Upper lobe of left lung (tissue), 6 donors: ENCODE results near the gene CHPT1. TPM values are rescaled to one million over a fixed set of nuclear protein-coding genes. Genes with fewer than 3 reads are reported as not detected.

ENCODE experiments used
- ATAC-seq, 2 donors: fragments of 200-7000 bp; cut with Tn5 transposase; one replicate each; pipeline ENCODE4 v1.9.1; 2022; ENCODE audit warnings: mild to moderate bottlenecking in 2 of 2, moderate library complexity in 2 of 2; ENCODE audit not compliant: low FRiP score in 2 of 2
- DNase-seq, 2 donors: peaks; one replicate each; pipeline ENCODE4 v3.0.0-alpha.2; 2019 to 2020
- H3K27ac ChIP-seq, 4 donors: fragments of 200-600 bp; sonication (generic); one replicate each; pipeline ENCODE4 v1.5.1; 2016 to 2019
- H3K27me3 ChIP-seq, 4 donors: fragments of 200-600 bp; sonication (generic); one replicate each; pipeline ENCODE4 v1.5.1; 2017 to 2019
- H3K36me3 ChIP-seq, 4 donors: fragments of 200-600 bp; sonication (generic); one replicate each; pipeline ENCODE4 v1.5.1; 2016 to 2019
- H3K4me1 ChIP-seq, 4 donors: fragments of 200-600 bp; sonication (generic); one replicate each; pipeline ENCODE4 v1.5.1; 2018 to 2019
- H3K4me3 ChIP-seq, 4 donors: fragments of 200-600 bp; sonication (generic); one replicate each; pipeline ENCODE4 v1.5.1; 2017 to 2019; ENCODE audit warnings: mild to moderate bottlenecking in 2 of 4, moderate library complexity in 1 of 4
- H3K9me3 ChIP-seq, 4 donors: fragments of 200-600 bp; sonication (generic); one replicate each; pipeline ENCODE4 v1.5.1; 2018 to 2019
- CTCF ChIP-seq, 6 experiments: fragments of 450-650 bp in 4 of 6; fragments of 200-600 bp in 2 of 6; sonication (generic) in 2 of 6; IDR thresholded peaks; one replicate each; pipeline ENCODE4 v1.5.1; 2016 to 2019; ENCODE audit warnings: antibody characterized with exemption in 6 of 6
- EP300 ChIP-seq, 4 donors: sonication (generic); formaldehyde crosslinking; IDR thresholded peaks; one replicate each; pipeline ENCODE4 v1.5.1; 2017; ENCODE audit warnings: antibody characterized with exemption in 4 of 4, control low read depth in 2 of 4
- POLR2A ChIP-seq, 4 donors: fragments of 450-650 bp; IDR thresholded peaks; one replicate each; pipeline ENCODE4 v1.5.1; 2016 to 2017; ENCODE audit warnings: antibody characterized with exemption in 4 of 4, mild to moderate bottlenecking in 2 of 4
- POLR2AphosphoS5 ChIP-seq, 2 donors: sonication (generic); formaldehyde crosslinking; IDR thresholded peaks; one replicate each; pipeline ENCODE4 v1.5.1; 2017; ENCODE audit warnings: antibody characterized with exemption in 2 of 2
- WGBS, 2 donors: methylation state at CpG; one replicate each; pipeline ENCODE4 v1.1.5; 2017 to 2018; 5-methylcytosine and 5-hydroxymethylcytosine counted together
- total RNA-seq, 6 donors: library from RNA; depleted of rRNA in 4 of 6; stranded (reverse); fragments of >200 nt in 4 of 6; gene quantifications; one replicate each; pipeline versions ENCODE4 v1.1.0 to v1.2.1, GENCODE V29; 2016 to 2021
- donor health status: DM: no; HTN: no; CAD: no; lungs with moderate emphysema.
- donor health status: DM: no; HTN: yes; CAD: no; lungs with severe emphysema.

The CHPT1 gene
- total RNA-seq, 6 donors from 2014 or later, result 52.5 to 262 (median 113) TPM

- DNase-seq (no peak), ATAC-seq (no peak)
- no peak overlapping the region for H3K4me3 ChIP-seq
- H3K36me3 ChIP-seq, result peaks cover 4 to 72% (median 40%) of the 10 kb centered on the region in 4 donors
- H3K27me3 ChIP-seq, result no peaks in the 10 kb centered on the region
- no peaks in the 10 kb centered on the region for H3K4me1 ChIP-seq
- TF ChIP-seq EP300 (IDR thresholded peaks at IDR 0.05) (no peak), POLR2A (IDR thresholded peaks at IDR 0.05) (no peak), CTCF (IDR thresholded peaks at IDR 0.05) (no peak), POLR2AphosphoS5 (IDR thresholded peaks at IDR 0.05) (no peak)
- no peaks in the 10 kb centered on the region for H3K9me3 ChIP-seq
- 88 to 91% methylated on average over 1 of the region's 1 CpG for WGBS, 2 donors
- no peak overlapping the region for H3K27ac ChIP-seq
Measured at GRCh38 chr12:101743242-101743641, 45.8 kb downstream of the CHPT1 start.

- peaks cover 8 to 72% (median 39%) of the 10 kb centered on the region in 4 donors for H3K36me3 ChIP-seq
- H3K27ac ChIP-seq, result peak overlapping the region in 1 of 4 donors; percentile 6
- WGBS, 2 donors, result 79 to 85% methylated on average over 10 of the region's 10 CpGs
- H3K9me3 ChIP-seq, result no peaks in the 10 kb centered on the region
- no peak for DNase-seq
- TF ChIP-seq POLR2AphosphoS5 (IDR thresholded peaks at IDR 0.05) (no peak), POLR2A (IDR thresholded peaks at IDR 0.05) (no peak), CTCF (IDR thresholded peaks at IDR 0.05) (no peak), EP300 (IDR thresholded peaks at IDR 0.05) (no peak)
- ATAC-seq, result peak in 1 of 2 donors; percentile 31
- H3K4me1 ChIP-seq, result no peaks in the 10 kb centered on the region
- H3K27me3 ChIP-seq, result no peaks in the 10 kb centered on the region
- H3K4me3 ChIP-seq, result no peak overlapping the region
Measured at GRCh38 chr12:101743724-101744472, 46.5 kb downstream of the CHPT1 start.

- H3K36me3 ChIP-seq, result peaks cover 8 to 78% (median 43%) of the 10 kb centered on the region in 4 donors
- 91 to 95% methylated on average over 3 of the region's 3 CpGs for WGBS, 2 donors
Measured at GRCh38 chr12:101745481-101745880, 48.0 kb downstream of the CHPT1 start.

GRCh38 chr12:101746196-101746595 is 48.8 kb downstream of the CHPT1 start:
- DNase-seq (no peak), ATAC-seq (no peak)
- TF ChIP-seq POLR2AphosphoS5 (IDR thresholded peaks at IDR 0.05) (no peak), EP300 (IDR thresholded peaks at IDR 0.05) (no peak), POLR2A (IDR thresholded peaks at IDR 0.05) (no peak)
- Histone ChIP-seq H3K9me3 (no peaks in the 10 kb centered on the region), H3K4me3 (no peak overlapping the region), H3K27ac (no peak overlapping the region), H3K36me3 (peaks cover 8 to 86% (median 44%) of the 10 kb centered on the region in 4 donors), H3K27me3 (no peaks in the 10 kb centered on the region), H3K4me1 (no peaks in the 10 kb centered on the region)
- WGBS, 2 donors, result 85 to 88% methylated on average over 1 of the region's 1 CpG

More at GRCh38 chr12:101745481-101745880, 48.0 kb downstream of the CHPT1 start:
- DNase-seq, result no peak
- ATAC-seq, result no peak
- Histone ChIP-seq H3K27ac (no peak overlapping the region), H3K4me1 (no peaks in the 10 kb centered on the region), H3K4me3 (no peak overlapping the region), H3K9me3 (no peaks in the 10 kb centered on the region), H3K27me3 (no peaks in the 10 kb centered on the region)
- TF ChIP-seq POLR2A (IDR thresholded peaks at IDR 0.05) (no peak), CTCF (IDR thresholded peaks at IDR 0.05) (no peak), POLR2AphosphoS5 (IDR thresholded peaks at IDR 0.05) (no peak)

GRCh38 chr12:101746661-101747060 is 49.2 kb downstream of the CHPT1 start:
- Histone ChIP-seq H3K36me3 (peaks cover 11 to 89% (median 46%) of the 10 kb centered on the region in 4 donors), H3K9me3 (no peaks in the 10 kb centered on the region), H3K27ac (no peak overlapping the region), H3K27me3 (no peaks in the 10 kb centered on the region), H3K4me3 (no peak overlapping the region), H3K4me1 (no peaks in the 10 kb centered on the region)
- TF ChIP-seq POLR2A (IDR thresholded peaks at IDR 0.05), result no peak
- no peak for TF ChIP-seq POLR2AphosphoS5 (IDR thresholded peaks at IDR 0.05)
- TF ChIP-seq EP300 (IDR thresholded peaks at IDR 0.05), result no peak
- no peak for TF ChIP-seq CTCF (IDR thresholded peaks at IDR 0.05)
- WGBS, 2 donors, result 79 to 86% methylated on average over 1 of the region's 1 CpG
- ATAC-seq (no peak), DNase-seq (no peak)
